NCI-H1092 treated with DMSO at 0.1 percent for 48 hours (cell line): ENCODE data around the gene CD180.
A peak's percentile ranks its signal among the peaks of the same experiment; 100 is the strongest.

Experiments
- DNase-seq: peaks from one replicate; lab custom pipeline; 2025; lab: John Stamatoyannopoulos, UW

Gene CD180

GRCh38 chr5:67211926-67212325 is 15.3 kb upstream of the CD180 start:
- DNase-seq: no peak

GRCh38 chr5:67209141-67209771 is 12.7 kb upstream of the CD180 start:
- DNase-seq: peak; percentile 75

- no peak for DNase-seq
Measured at GRCh38 chr5:67208403-67208802, 11.8 kb upstream of the CD180 start.

- no peak for DNase-seq
Measured at GRCh38 chr5:67206929-67207328, 10.3 kb upstream of the CD180 start.

GRCh38 chr5:67206461-67206860 is 9.9 kb upstream of the CD180 start:
- DNase-seq: no peak

GRCh38 chr5:67205981-67206380 is 9.4 kb upstream of the CD180 start:
- no peak for DNase-seq

GRCh38 chr5:67204821-67205220 is 8.2 kb upstream of the CD180 start:
- DNase-seq: no peak

GRCh38 chr5:67203701-67204074 is 7.1 kb upstream of the CD180 start:
- DNase-seq: no peak

- no peak for DNase-seq
Measured at GRCh38 chr5:67202828-67203227, 6.2 kb upstream of the CD180 start.

- no peak for DNase-seq
Measured at GRCh38 chr5:67201897-67202549, 5.4 kb upstream of the CD180 start.

GRCh38 chr5:67200809-67201562 is 4.4 kb upstream of the CD180 start:
- DNase-seq: no peak

- no peak for DNase-seq
Measured at GRCh38 chr5:67199859-67200258, 3.3 kb upstream of the CD180 start.

GRCh38 chr5:67198917-67199316 is 2.3 kb upstream of the CD180 start:
- DNase-seq: no peak

- DNase-seq: no peak
Measured at GRCh38 chr5:67197536-67197935, 937 bp upstream of the CD180 start.

GRCh38 chr5:67195406-67196275 is 958 bp downstream of the CD180 start:
- DNase-seq: no peak

GRCh38 chr5:67194166-67194565 is 2.4 kb downstream of the CD180 start:
- DNase-seq: no peak

- DNase-seq: no peak
Measured at GRCh38 chr5:67193439-67193807, 3.2 kb downstream of the CD180 start.

- no peak for DNase-seq
Measured at GRCh38 chr5:67192719-67193438, 3.7 kb downstream of the CD180 start.

- DNase-seq: no peak
Measured at GRCh38 chr5:67190861-67191260, 5.7 kb downstream of the CD180 start.

- DNase-seq: no peak
Measured at GRCh38 chr5:67190410-67190809, 6.2 kb downstream of the CD180 start.

- DNase-seq: no peak
Measured at GRCh38 chr5:67189931-67190330, 6.7 kb downstream of the CD180 start.

- DNase-seq: no peak
Measured at GRCh38 chr5:67189079-67189354, 7.6 kb downstream of the CD180 start.
